ENCODE data around the gene POLG.

- no peak for TF ChIP-seq CTCF (conservative IDR thresholded peaks at IDR 0.05; ENCODE audit: low read depth in 2 of 2)
- TF ChIP-seq CREB1 (CRISPR knock-in tag; IDR thresholded peaks at IDR 0.05; ENCODE audit: low read depth) = no peak
- no peak for TF ChIP-seq JUNB (IDR thresholded peaks at IDR 0.05; ENCODE audit: unreplicated experiment)
- TF ChIP-seq EZH2phosphoT487 (IDR thresholded peaks at IDR 0.05; ENCODE audit: unreplicated experiment) = no peak
- TF ChIP-seq EZH2 (IDR thresholded peaks at IDR 0.05; ENCODE audit: low read depth, unreplicated experiment) = no peak
- no peak for TF ChIP-seq ZNF114 (CRISPR knock-in tag; IDR thresholded peaks at IDR 0.05)
- TF ChIP-seq POLR2AphosphoS5 (IDR thresholded peaks at IDR 0.05; ENCODE audit: low read depth) = no peak
- TF ChIP-seq REST (IDR thresholded peaks at IDR 0.05; ENCODE audit: unreplicated experiment) = no peak
- TF ChIP-seq ETS1 (IDR thresholded peaks at IDR 0.05) = no peak
- TF ChIP-seq STAT1 (IDR thresholded peaks at IDR 0.05; ENCODE audit: unreplicated experiment) = no peak
Observed at GRCh38 chr15:89307046-89307587, 27.5 kb downstream of the POLG start.

All from GM23338 (cell line).